Measurements from ENCODE around the gene GRIN2A. TPM values are rescaled to one million over a fixed set of nuclear protein-coding genes. Genes with fewer than 3 reads are reported as not detected.

Gene GRIN2A
- total RNA-seq, 4 donors from 2014 or later, result 0.35 to 7.4 (median 1.5) TPM

DNA sequence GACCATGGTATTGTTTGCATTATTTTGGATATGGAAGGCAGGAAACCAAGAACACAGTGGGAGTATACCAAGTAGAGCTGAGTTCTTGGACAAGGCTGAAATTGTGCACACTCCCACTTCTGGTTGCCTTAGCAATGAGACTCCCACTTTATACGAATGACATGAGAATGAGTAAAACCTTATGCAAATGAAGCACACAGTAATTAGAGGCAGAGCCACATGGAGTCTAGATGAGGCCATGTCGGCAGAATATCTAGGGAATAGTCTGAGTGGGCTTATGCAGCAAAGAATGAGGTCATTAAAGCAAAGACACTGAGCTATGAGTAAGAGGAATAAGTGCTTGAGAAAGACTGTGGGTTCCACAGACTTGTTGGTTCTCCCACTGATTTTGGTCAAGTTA is 178.7 kb downstream of the GRIN2A start:
- Histone ChIP-seq H3K36me3 (no peaks in the 10 kb centered on the region), H3K27me3 (no peaks in the 10 kb centered on the region), H3K4me1 (no peaks in the 10 kb centered on the region), H3K27ac (no peak overlapping the region), H3K9me3 (no peaks in the 10 kb centered on the region), H3K4me3 (no peak overlapping the region)
- TF ChIP-seq POLR2A (IDR thresholded peaks at IDR 0.05) (no peak), CTCF (IDR thresholded peaks at IDR 0.05) (no peak)
- DNase-seq, result no peak

GRCh38 chr16:10001258-10001775 is 180.9 kb downstream of the GRIN2A start:
- no peaks in the 10 kb centered on the region for H3K9me3 ChIP-seq
- no peak for DNase-seq
- H3K27me3 ChIP-seq, result no peaks in the 10 kb centered on the region
- H3K4me1 ChIP-seq, result no peaks in the 10 kb centered on the region
- H3K27ac ChIP-seq, result no peak overlapping the region
- no peak overlapping the region for H3K4me3 ChIP-seq
- TF ChIP-seq CTCF (IDR thresholded peaks at IDR 0.05), result no peak
- no peak for TF ChIP-seq POLR2A (IDR thresholded peaks at IDR 0.05)
- H3K36me3 ChIP-seq, result no peaks in the 10 kb centered on the region

DNA sequence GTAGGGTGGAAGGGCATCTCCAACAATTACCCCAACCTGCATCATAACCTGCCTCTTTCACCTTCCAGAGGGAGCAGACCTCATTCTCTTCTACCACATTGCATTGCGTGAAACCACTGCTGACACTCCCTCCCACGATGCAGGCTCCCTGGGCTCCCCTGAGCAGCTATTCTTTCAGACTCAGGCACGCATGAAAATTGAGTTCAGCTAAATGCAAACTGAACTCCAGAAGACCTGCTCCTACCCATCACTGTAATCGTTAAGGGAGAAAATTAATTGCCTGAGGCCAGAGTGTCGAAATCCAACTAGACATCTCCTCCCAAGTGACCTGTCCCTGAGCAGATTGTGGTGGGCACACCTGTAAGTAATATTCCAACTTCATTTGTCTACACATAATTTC is 186.0 kb downstream of the GRIN2A start:
- Histone ChIP-seq H3K27me3 (no peaks in the 10 kb centered on the region), H3K36me3 (no peaks in the 10 kb centered on the region), H3K4me3 (no peak overlapping the region), H3K4me1 (no peaks in the 10 kb centered on the region), H3K27ac (no peak overlapping the region), H3K9me3 (no peaks in the 10 kb centered on the region)
- no peak for DNase-seq
- TF ChIP-seq CTCF (IDR thresholded peaks at IDR 0.05), result no peak
- TF ChIP-seq POLR2A (IDR thresholded peaks at IDR 0.05), result no peak

GRCh38 chr16:9992441-9992840 is 189.8 kb downstream of the GRIN2A start:
- no peaks in the 10 kb centered on the region for H3K27me3 ChIP-seq
- H3K4me1 ChIP-seq, result no peaks in the 10 kb centered on the region
- H3K9me3 ChIP-seq, result no peaks in the 10 kb centered on the region
- TF ChIP-seq CTCF (IDR thresholded peaks at IDR 0.05) (no peak), POLR2A (IDR thresholded peaks at IDR 0.05) (no peak)
- no peak for DNase-seq
- H3K4me3 ChIP-seq, result no peak overlapping the region
- H3K36me3 ChIP-seq, result no peaks in the 10 kb centered on the region
- H3K27ac ChIP-seq, result no peak overlapping the region

- Histone ChIP-seq H3K4me3 (no peak overlapping the region), H3K27me3 (no peaks in the 10 kb centered on the region), H3K36me3 (no peaks in the 10 kb centered on the region), H3K27ac (no peak overlapping the region), H3K4me1 (no peaks in the 10 kb centered on the region), H3K9me3 (no peaks in the 10 kb centered on the region)
- no peak for DNase-seq
- TF ChIP-seq CTCF (IDR thresholded peaks at IDR 0.05), result no peak
- TF ChIP-seq POLR2A (IDR thresholded peaks at IDR 0.05), result no peak
These were observed 201.2 kb downstream of the GRIN2A start for GRCh38 chr16:9980981-9981380.

- H3K4me1 ChIP-seq, result no peaks in the 10 kb centered on the region
- H3K4me3 ChIP-seq, result no peak overlapping the region
- no peak overlapping the region for H3K27ac ChIP-seq
- H3K36me3 ChIP-seq, result no peaks in the 10 kb centered on the region
- no peaks in the 10 kb centered on the region for H3K9me3 ChIP-seq
- no peaks in the 10 kb centered on the region for H3K27me3 ChIP-seq
- no peak for DNase-seq
- TF ChIP-seq CTCF (IDR thresholded peaks at IDR 0.05) (no peak), POLR2A (IDR thresholded peaks at IDR 0.05) (no peak)
These were observed 204.0 kb downstream of the GRIN2A start for GRCh38 chr16:9978160-9978725.

All from Peyer's patch (tissue), 4 donors.